Prostate gland (tissue), 2 donors: ENCODE results near the gene HRC. TPM values are rescaled to one million over a fixed set of nuclear protein-coding genes. Genes with fewer than 3 reads are reported as not detected.

ENCODE experiments used
- DNase-seq: peaks from one replicate; pipeline ENCODE4 v3.0.0-alpha.2; 2019; ENCODE audit warnings: low spot score
- H3K27ac ChIP-seq, 2 donors: fragments of 200-600 bp; sonication (generic); 2 replicates each; pipeline ENCODE4 v1.5.1; 2017 to 2019
- H3K27me3 ChIP-seq: fragments of 200-600 bp; sonication (generic); replicated peaks from 2 replicates; pipeline ENCODE4 v1.5.1; 2019; ENCODE audit not compliant: insufficient read depth
- H3K36me3 ChIP-seq, 2 donors: fragments of 200-600 bp; sonication (generic); 1 replicate in 1 of 2; 2 replicates in 1 of 2; pipeline versions ENCODE4 v1.5.1 to v1.8.1; 2017 to 2019
- H3K4me1 ChIP-seq: fragments of 200-600 bp; sonication (generic); replicated peaks from 2 replicates; pipeline ENCODE4 v1.5.1; 2019
- H3K4me3 ChIP-seq, 2 donors: fragments of 200-600 bp; sonication (generic); 2 replicates each; pipeline ENCODE4 v1.5.1; 2017 to 2019
- H3K9me3 ChIP-seq: fragments of 200-600 bp; sonication (generic); 2 replicates; pipeline ENCODE4 v1.5.1; 2017
- CTCF ChIP-seq, 4 experiments: fragments of 200-600 bp in 2 of 4; fragments of 450-650 bp in 2 of 4; sonication (generic) in 2 of 4; IDR thresholded peaks; 1 replicate in 3 of 4; 2 replicates in 1 of 4; pipeline ENCODE4 v1.5.1; 2016 to 2019; ENCODE audit warnings: antibody characterized with exemption in 4 of 4, mild to moderate bottlenecking in 2 of 4, moderate library complexity in 2 of 4
- POLR2A ChIP-seq: fragments of 450-650 bp; IDR thresholded peaks from one replicate; pipeline ENCODE4 v1.6.1; 2016; ENCODE audit warnings: antibody characterized with exemption, mild to moderate bottlenecking
- POLR2AphosphoS5 ChIP-seq: sonication (generic); formaldehyde crosslinking; IDR thresholded peaks from one replicate; pipeline ENCODE4 v1.6.1; 2017; ENCODE audit warnings: antibody characterized with exemption
- WGBS: methylation state at CpG from one replicate; pipeline ENCODE4 v1.1.5; 2018; 5-methylcytosine and 5-hydroxymethylcytosine counted together
- intact Hi-C: fragments of 100-400 bp; cut with DNase I; formaldehyde crosslinking; loops from one replicate; pipeline ENCODE4 v1.14.2; 2022
- total RNA-seq, 2 donors: library from RNA; depleted of rRNA; stranded (reverse); fragments of >200 nt; gene quantifications; one replicate each; pipeline ENCODE4 v1.1.0, GENCODE V29; 2016

Gene HRC
- total RNA-seq, 2 donors from 2014 or later = 3.8 to 6.7 TPM

- DNase-seq = no peak
- Histone ChIP-seq H3K36me3 (peaks cover 12 to 27% of the 10 kb centered on the region in 2 donors), H3K27me3 (no peaks in the 10 kb centered on the region), H3K4me3 (no peak overlapping the region), H3K4me1 (no peaks in the 10 kb centered on the region), H3K9me3 (no peaks in the 10 kb centered on the region), H3K27ac (no peak overlapping the region)
- TF ChIP-seq POLR2AphosphoS5 (no peak), CTCF (IDR thresholded peaks at IDR 0.05) (no peak), POLR2A (no peak)
- intact Hi-C loops = no loop called here
- 93% methylated on average over 89 of the region's 93 CpGs for WGBS
These were observed 47.4 kb downstream of the HRC start for GRCh38 chr19:49107625-49108459.

DNA sequence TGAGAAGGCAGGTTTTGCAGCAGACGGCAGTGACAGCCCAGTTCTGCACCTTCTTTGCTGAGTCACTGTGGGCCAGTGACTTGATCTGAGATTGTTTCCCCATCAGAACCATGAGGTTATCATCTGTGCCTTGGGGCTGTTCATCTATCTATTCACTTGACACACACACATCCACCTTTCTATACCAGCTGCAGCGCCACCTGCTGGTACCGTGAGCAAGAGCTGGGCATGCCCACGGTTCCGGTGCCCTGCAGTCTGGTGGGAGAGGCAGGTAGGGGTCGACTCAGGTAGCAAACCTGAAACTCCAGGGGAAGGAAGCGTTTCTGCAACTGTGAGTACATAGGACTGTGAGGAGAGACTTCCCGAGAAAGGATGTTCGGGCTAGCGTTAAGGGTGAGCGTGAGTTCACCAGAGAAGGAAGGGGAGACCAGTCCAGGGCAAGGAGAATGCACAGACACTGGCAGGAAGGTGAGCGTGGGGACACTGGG, 48.5 kb downstream of the HRC start:
- Histone ChIP-seq H3K27ac (no peak overlapping the region), H3K27me3 (no peaks in the 10 kb centered on the region), H3K4me1 (no peaks in the 10 kb centered on the region), H3K4me3 (no peak overlapping the region), H3K9me3 (no peaks in the 10 kb centered on the region), H3K36me3 (peaks cover 18 to 37% of the 10 kb centered on the region in 2 donors)
- no peak for DNase-seq
- TF ChIP-seq POLR2A (no peak), POLR2AphosphoS5 (peak; percentile 30), CTCF (IDR thresholded peaks at IDR 0.05) (peak; percentile 56 to 80 (median 68))
- intact Hi-C loops = no loop called here
- 59% methylated on average over 12 of the region's 12 CpGs for WGBS

DNA sequence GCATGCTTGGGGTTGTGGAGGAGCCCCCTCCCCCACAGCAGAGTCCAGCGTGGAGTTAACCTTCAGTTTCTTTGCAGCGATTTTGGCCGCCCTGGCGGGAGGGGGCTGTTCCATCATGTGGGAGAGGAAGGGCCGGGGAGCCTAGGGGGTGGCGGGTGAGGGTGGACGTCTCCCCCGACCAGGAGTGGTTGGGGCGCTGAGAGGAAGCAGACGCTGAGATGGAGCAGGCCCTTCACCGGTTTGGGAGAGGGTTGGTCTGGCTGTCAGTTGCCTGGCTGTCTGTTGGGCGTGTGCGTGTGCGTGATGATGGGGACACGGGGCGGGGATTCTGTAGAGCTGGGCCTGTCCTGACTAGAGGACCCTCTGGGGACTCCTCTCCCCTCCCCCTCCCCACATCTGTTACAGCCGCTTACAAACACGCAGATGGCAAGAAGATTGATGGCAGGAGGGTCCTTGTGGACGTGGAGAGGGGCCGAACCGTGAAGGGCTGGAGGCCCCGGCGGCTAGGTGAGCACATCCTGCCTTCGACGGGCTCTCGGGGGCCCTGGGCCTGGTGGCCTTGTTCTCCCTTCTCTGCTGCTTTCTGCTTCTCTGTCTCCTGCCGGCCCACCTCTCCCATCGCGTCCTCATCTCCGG, 50.8 kb downstream of the HRC start:
- 73% methylated on average over 30 of the region's 30 CpGs for WGBS
- DNase-seq = no peak
- intact Hi-C loops = no loop called here

GRCh38 chr19:49103331-49104085, 51.7 kb downstream of the HRC start:
- 81% methylated on average over 33 of the region's 33 CpGs for WGBS

More for the DNA sequence above, 50.8 kb downstream of the HRC start:
- Histone ChIP-seq H3K36me3 (peaks cover 20 to 39% of the 10 kb centered on the region in 2 donors), H3K4me3 (no peak overlapping the region), H3K27me3 (no peaks in the 10 kb centered on the region), H3K4me1 (no peaks in the 10 kb centered on the region), H3K27ac (no peak overlapping the region), H3K9me3 (no peaks in the 10 kb centered on the region)
- TF ChIP-seq POLR2A (no peak), CTCF (IDR thresholded peaks at IDR 0.05) (no peak), POLR2AphosphoS5 (no peak)

More at GRCh38 chr19:49103331-49104085, 51.7 kb downstream of the HRC start:
- intact Hi-C loops = no loop called here
- H3K4me1 ChIP-seq = peaks cover 2% of the 10 kb centered on the region
- H3K4me3 ChIP-seq = no peak overlapping the region
- TF ChIP-seq POLR2AphosphoS5 = no peak
- TF ChIP-seq CTCF (IDR thresholded peaks at IDR 0.05) = no peak
- TF ChIP-seq POLR2A = no peak
- no peak for DNase-seq
- no peaks in the 10 kb centered on the region for H3K27me3 ChIP-seq
- no peak overlapping the region for H3K27ac ChIP-seq
- peaks cover 21 to 33% of the 10 kb centered on the region in 2 donors for H3K36me3 ChIP-seq
- no peaks in the 10 kb centered on the region for H3K9me3 ChIP-seq
